GM21529 (cell line): ENCODE results near the gene L2HGDH.

ENCODE experiments used
- ATAC-seq: cut with Tn5 transposase; IDR thresholded peaks from one replicate; pipeline ENCODE4 v1.9.1; 2021; ENCODE audit not compliant: unreplicated experiment

Gene L2HGDH

DNA sequence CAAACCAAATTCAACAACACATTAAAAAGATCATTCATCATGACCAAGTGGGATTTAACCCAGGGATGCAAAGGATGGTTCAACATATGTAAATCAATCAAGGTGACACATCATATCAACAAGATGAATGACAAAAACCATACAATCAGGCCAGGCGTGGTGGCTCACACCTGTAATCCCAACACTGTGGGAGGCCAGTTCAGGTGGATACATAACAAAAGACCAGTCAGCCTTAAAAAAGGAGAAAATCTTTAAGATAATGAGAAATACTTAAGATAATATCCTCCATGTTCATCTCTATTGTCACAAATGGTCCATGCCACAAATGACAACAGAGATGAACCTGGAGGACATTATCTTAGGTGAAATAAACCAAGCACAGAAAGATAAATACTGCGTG lies 12.4 kb downstream of the L2HGDH start:
- no peak for ATAC-seq

DNA sequence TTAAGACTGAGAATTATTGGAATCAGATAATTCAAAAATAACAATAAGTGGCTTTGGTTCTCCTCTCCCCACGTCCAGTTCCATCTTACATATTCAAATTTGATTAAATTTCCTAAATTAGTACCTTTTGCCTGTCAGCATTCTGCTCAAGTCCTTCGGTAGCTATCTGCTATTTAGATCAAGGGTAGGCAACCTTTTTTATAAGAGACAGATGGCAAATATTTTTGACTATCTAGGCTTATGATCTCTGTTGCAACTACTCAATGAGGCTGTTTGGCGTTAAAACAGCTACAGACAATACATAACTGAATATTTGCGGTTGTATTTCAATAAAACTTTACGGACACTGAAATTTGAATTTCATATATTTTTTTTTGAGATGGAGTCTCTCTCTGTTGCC lies 21.7 kb downstream of the L2HGDH start:
- no peak for ATAC-seq

DNA sequence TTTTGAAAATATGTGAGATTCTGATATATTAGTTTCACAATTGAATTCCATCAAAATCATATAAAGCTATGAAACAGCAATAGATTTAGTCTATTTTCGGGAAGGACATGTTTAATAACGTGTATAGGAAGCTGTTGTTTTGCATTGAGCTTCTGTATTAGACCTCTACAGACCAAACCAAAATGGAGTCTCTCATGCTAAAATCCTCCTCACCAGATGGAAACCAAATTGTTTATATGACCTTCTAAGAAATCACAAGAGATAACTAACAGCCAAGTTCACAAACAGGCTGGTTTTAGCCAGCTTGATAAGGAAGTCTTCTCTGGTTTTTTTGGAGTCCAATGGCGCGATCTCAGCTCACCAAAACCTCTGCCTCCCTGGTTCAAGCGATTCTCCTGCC lies 23.9 kb downstream of the L2HGDH start:
- ATAC-seq, result no peak

DNA sequence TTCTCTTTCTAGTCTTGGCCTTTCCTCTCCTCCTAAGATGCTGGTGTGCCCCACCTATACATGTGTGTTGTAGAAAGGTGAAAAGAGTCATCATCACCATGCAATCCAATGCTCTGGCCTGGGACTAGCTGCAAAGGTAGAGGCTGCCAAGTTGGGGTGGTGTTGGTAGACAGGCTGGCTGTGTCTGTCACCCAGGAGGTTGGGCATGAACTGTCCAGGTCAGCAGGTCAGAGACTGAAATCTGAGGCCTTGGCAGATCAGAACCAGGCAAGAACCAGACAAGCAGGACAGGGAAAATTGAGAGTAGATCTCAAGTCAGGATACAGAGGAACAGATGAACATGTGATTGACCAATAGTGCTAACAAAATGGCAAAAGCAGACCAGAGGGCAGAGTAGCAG lies 26.2 kb downstream of the L2HGDH start:
- ATAC-seq, result no peak

DNA sequence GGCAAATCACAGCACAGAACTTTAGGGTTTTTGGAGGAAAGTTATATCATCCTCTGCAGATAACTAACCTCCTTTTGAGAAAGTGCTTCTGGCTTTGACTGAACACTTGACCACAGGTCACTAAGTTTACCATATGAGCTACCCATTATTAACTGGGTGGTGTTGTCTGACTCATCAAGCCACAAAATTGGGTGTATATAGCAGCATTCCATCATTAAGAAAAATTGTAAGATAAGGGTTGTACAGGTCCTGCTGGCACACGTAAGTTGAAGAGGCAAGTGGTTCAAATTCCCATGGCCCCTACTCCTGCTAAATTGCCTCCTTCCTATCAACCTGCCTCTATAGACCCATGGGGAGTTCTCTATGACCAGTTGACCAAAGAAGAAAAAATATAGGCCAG lies 39.5 kb downstream of the L2HGDH start:
- ATAC-seq, result no peak

DNA sequence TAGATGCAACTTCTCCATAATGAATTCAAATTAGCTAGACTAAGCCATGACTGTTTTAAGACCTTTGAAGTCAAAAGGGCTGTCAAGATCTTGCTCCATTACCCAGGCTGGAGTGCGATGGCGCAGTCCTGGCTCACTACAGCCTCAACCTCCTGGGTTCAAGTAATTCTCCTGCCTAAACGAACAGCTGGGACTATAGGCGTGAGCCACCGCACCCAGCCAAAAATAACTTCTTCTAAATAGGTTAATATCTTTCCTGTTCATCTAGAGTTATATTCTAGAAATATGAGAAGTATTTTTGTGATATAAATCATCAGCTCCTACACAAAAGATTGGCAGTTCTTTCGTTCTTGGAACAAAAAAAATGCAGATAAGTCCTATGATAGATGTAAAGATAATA lies 41.1 kb downstream of the L2HGDH start:
- no peak for ATAC-seq

DNA sequence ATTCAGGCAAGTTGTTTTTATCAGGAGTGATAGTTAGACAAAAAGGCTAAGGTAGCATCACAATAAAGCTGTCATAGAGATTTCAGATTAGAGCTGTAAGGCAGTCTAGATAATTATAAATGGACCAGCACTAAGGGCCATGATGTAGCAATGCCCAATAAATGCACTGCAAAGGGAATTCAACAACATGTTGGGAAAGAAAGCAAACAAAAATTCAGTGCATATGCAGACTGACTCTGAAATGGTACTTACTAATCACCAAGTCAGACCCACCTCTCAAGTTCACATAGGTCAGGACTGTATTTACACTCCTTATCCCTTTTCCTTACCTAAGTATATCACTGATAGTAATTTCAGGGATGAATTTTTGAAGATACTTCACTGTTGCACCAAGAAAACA lies 47.0 kb downstream of the L2HGDH start:
- no peak for ATAC-seq

DNA sequence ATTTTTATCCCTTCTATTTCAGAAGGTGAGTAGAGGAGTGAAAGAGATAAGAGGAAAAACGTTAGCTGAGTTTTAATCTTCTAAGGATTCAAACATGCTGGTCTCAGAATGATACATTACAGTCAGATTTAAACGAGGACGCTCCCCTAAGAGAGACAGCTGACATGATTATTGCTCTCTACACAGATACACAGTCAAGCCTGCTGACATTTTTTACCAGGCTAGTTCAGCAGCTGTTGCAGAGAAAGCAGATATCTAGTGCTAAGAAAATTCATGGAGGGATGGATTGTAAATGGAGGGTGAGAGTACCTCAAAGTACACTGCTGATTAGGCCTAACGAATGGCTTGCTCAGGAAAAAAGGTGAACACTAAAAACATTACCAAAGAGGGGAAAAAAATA lies 48.7 kb downstream of the L2HGDH start:
- no peak for ATAC-seq

DNA sequence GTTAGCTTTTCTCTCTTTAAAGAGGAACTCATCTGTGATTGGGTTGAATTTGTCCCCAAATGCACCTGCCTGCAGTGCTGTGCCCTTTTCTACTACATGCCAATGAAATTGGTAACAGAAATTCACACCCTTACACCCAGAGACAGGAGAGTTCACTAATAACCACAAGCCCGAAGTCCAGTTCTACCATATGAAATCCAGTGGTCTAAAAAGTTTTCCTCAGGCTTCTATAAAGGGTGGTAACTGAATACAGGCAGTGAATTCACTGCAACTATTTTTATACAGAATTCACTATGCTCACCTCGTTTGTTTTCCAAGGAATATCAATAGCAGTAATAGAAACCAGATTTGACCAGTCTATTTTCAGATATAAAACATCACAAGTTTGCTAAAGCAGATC lies 49.2 kb downstream of the L2HGDH start:
- ATAC-seq, result no peak

DNA sequence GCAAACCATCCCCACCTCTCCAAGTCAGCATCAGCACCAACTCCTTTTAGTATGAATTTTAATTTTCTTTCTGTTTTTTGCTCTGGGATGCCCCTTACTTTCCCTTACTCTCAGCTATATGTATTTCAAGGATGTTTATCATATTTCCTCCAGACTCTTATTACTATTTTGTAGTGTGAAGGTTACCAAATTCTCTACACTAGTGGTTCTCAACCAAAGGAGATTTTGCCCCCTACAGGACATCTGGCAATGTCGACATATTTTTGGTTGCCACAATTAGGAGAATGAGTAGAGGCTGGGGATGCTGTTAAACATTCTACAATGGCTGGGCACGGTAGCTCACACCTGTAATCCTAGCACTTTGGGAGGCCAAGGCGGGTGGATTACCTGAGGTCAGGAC lies 51.5 kb downstream of the L2HGDH start:
- no peak for ATAC-seq

DNA sequence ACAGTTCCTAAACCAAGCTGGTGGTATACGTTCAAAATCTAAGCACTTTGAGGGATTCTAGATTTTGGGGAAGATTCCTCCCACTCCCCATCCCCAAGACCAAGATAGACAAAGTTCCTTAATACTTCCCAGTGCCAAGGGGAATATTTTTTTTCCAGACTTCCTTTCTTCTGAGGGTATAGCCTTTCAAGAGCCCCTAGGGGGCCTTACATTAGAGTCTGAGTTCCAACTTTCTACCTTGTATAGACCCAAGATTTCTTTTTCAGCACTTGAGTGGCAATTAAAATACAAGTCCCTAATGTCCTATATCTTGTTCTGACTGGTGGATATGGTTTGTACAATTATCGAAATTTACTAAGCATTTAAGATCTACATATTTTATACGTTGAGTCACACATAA lies 52.0 kb downstream of the L2HGDH start:
- no peak for ATAC-seq

DNA sequence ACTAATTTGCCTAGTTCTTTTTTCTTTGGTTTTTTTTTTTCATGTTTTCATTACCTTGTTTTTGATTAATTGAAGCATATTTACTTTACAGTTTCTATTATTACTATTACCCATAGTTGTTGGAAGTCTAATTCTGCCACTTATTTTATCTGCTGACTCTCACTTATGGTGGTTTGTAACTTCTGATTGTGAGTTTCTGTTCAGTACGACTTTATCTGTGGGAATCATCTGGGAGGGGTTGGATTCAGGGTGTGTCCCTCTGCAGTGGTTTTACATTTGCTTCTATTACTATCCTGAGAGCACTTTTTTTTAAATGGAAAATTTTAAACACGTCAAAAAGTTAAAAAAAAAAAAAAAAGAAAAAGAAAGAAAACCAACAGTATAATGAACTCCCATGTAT lies 54.3 kb downstream of the L2HGDH start:
- no peak for ATAC-seq

DNA sequence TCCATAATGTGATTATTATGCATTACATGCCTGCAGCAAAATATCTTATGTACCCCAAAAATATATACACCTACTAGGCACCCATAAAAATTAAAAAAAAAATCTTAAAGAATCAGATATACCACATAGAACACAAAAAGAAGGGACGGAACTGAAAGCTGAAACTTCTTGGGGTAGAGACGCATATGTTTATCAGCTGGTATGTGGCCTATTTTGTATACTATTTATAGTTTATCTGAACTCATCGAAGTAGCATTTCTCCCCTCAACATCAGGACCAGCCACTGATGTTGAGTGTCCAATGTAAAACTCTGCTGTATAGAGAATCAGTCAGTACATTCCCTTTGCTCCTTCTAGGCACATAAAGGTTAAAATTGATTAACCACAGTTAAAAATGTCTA lies 57.8 kb downstream of the L2HGDH start:
- no peak for ATAC-seq

DNA sequence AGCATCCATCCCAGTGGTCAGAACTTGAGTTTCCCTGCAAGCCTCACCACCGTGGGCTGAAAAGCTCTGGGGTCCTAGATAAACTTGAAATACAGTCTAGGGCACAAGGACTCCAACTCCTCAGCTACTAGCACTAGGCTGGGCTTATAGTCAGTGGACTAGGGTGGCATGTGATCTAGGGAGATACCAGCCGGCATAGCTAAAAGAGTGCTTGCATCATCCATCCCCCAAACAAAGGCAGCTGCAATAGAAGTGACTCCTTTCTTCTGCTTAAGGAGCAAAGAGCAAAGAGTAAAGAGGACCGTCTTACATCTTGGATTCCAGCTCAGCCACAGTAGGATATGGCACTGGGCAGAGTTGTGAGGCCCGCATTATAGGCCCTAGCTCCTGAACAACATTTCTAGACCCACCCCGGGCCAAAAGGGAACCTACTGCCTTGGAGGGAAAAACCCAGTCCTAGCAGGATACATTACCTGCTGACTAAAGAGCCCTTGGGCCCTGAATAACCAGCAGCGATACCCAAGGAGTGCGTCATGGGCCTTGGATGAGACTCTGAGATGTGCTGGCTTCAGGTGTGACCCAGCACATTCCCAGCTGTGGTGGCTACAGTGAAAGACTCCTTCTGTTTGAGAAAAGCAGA lies 62.8 kb downstream of the L2HGDH start:
- ATAC-seq, result no peak

DNA sequence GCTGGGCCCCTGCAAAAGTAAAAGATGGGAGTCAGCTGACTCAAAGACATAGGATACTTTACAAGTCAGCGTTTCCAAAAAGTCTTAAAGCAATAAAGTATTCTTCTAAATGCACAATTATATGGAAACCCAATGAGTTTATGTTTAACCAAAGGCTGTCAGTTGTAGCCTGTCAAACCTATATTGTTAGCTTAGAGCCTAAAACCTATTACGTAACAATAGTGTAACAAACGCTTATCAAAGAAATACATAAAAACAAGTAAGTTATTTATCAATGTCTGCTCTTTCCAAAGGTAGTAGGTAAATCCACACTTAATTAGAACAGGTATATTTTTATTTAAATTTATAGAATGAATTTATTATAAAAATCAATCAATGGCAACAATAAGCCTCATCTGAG lies 64.8 kb downstream of the L2HGDH start:
- ATAC-seq, result no peak

DNA sequence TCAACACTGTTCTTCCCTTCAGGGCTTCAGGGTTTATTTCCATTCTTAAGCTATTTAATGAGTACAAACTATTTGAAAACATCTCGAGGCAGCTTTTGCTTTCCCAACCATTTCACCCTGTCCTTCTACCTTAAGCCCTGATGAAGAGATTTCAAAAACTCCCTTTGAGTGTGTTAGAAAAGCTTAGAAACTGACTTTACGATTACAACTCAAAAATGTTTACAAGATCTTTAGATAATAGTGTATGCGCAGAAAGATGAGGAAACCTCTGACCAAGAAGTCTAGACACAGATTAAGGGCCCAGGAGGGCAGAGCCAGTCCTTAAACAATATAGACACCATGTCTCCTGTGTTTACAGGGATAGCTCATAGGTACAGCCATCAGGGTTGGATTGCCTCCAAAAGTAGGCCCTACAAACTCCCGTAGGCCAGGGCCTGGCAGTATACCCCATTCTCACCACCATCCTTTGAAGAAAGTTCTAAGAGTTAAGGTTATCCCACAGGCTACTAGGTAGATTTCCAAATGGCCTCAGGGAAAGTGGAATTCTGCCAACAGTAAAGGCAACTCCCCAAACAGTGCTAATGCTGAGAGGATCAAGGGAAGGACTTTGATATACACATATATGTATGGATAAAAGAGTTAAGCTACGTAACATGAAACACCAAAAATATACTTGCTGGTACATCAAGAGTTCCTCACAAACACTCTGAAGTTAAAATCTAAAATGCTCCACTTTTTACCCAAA lies 69.3 kb downstream of the L2HGDH start:
- ATAC-seq, result no peak

DNA sequence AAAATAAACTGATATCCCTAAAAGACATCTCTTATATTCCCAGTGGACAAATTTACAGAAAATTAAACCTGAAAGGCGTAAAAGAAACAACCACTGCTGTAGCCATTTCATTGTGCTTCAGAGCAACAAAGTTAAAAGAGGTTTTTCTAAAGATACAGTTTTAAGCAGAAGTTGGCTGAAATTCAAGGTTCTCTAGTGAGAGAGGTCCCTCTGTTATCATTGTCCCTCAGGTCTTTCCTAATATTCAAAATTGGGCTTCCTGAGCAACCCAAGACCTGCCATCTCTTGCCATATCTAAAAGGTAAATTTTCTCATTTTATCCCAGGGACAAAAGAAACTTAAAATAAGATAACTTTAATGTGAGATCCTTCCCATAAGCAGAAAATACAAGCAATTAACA lies 69.9 kb downstream of the L2HGDH start:
- ATAC-seq, result no peak

DNA sequence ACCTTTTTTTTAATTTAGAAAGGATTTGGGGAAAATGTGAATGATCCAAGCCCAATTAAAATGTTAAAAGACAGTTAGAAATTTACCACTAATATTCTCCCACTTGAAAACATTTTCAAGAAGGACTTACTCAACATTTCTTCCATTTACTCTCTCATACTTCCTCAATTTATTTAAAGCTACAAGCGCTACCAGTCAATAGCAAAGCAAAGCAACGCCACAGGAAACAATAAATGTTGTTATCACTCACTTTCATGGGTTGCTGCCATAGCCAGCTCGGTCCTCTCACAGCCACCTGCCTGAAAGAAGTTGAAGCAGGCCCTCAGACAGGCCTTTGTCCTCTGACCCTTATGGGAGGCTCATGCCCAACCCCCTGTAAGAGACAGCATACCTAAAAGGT lies 74.6 kb downstream of the L2HGDH start:
- ATAC-seq, result no peak

DNA sequence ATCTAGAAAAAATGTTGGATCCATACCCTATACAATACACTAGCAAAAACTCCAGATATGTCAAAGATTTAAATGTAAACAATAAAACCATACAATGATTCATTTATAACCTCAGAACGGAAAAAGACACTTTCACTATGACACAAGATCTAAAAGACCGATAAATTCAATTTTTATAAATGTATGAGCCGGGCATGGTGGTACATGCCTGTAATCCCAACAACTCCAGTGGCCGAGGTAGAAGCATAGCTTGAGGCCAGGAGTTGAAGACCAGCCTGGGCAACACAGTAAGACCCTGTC lies 78.1 kb downstream of the L2HGDH start:
- ATAC-seq, result no peak

DNA sequence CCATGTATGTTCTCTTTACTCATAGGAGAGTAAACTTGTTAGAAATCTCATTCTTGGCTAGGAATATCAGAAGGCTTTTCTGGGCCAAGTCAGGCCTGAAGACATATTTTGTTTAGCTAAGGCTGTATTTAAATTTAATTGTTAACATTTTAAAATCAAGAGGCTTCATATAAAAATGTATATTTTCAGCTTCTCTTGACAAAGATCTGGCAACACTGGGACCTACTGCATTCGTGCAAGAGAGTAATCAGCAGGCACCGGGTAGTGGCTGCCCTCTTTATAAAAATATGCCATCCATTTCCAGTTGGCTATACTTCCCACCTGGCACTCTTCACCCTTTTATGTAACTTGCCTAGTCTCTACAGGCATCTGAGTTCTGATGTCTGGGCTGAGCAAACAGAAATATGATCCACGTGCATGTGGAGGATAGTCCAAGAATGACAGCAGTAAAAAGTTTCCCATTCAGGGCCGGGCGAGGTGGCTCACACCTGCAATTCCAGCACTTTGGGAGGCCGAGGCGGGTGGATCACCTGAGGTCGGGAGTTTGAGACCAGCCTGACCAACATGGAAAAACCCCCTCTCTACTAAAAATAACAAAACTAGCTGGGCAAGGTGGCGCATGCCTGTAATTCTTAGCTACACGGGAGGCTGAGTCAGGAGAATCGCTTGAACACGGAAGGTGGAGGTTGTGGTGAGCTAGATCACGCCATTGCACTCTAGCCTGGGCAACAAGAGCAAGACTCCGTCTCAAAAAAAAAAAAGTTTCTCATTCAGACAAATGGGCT lies 78.7 kb downstream of the L2HGDH start:
- no peak for ATAC-seq

DNA sequence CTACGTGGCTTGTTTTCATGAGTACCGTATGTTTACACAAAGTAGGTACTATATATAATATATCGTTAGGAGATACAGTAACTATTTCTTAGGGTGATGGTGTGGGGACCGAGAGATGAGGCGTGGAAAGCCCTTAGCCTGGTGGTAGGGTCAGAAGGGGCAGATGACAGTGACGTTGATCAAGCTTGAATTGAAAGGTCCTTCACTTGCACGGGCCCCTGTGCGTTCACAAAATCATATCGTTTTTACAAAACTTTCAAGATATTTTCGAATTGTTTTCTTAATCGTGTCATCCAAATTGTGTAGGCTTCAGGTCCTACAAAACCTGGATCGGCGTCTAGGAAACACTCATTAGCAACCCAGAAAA lies 79.8 kb downstream of the L2HGDH start:
- no peak for ATAC-seq

DNA sequence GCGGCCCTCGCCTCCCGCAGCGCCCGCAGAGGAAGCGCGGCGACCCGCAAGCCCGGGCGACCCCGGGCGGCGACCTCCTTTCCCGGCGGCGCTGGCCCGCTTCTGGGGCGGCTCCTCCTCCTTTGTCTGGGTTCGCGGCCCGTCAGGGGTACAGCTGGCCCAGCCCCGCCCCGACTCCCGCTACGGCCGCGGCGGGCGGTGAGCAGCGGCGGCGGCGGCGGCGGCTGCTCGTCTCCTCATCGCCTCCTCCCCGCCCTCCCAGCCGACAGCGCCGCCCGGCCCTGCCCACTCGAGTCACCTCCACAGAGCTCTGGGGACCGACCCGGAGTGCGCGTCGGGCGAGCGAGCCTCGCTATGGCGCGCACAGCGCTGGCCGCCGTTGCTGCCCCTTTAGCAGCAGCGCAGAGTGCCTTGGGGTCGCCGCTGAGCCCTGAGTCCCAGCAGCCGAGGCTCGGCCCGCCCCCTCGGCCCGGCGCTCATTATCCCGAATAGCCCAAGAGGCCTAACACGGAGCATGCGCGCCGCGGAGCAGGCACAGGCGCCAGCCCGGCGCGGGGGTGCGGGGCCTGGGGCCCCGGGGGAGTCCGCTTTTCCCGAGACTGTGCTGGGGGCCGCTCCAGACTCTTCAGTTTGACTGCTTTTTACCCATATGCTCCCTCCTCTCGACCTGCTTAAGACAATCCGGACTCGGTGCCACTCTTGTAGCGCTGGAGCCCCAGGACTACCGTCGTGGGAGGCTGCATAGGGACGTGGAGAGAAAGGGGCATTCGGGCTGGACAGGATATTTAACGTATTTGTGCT lies 80.4 kb downstream of the L2HGDH start, which contains the start of gene SOS2:
Gene SOS2 (minus strand): TSS at position 104 of the 801 bp plus-strand sequence. CDS start 295 bp downstream, outside the sequence.
- peak; percentile 82 for ATAC-seq
